Hepatocyte (in vitro differentiated cells): ENCODE measurements around the gene LSG1. TPM values are rescaled to one million over a fixed set of nuclear protein-coding genes. Genes with fewer than 3 reads are reported as not detected.

Source experiments
- DNase-seq: peaks from one replicate; pipeline ENCODE4 v3.0.0-alpha.2; 2016; ENCODE audit warnings: low spot score
- H2AFZ ChIP-seq: fragments of 200-600 bp; sonication (generic); 2 replicates; pipeline ENCODE4 v1.6.0; 2016; ENCODE audit warnings: antibody characterized with exemption, mild to moderate bottlenecking
- H3K27ac ChIP-seq: fragments of 200-600 bp; sonication (generic); 2 replicates; pipeline ENCODE4 v1.5.1; 2016; ENCODE audit warnings: mild to moderate bottlenecking
- H3K27me3 ChIP-seq: fragments of 200-600 bp; sonication (generic); 2 replicates; pipeline ENCODE4 v1.6.1; 2016
- H3K36me3 ChIP-seq: fragments of 200-600 bp; sonication (generic); replicated peaks from 2 replicates; pipeline ENCODE4 v1.5.1; 2016; ENCODE audit warnings: low read depth; ENCODE audit not compliant: insufficient read depth
- H3K4me1 ChIP-seq: fragments of 200-600 bp; sonication (generic); 2 replicates; pipeline ENCODE4 v1.5.1; 2016; ENCODE audit warnings: mild to moderate bottlenecking, moderate library complexity; ENCODE audit not compliant: insufficient read depth
- H3K4me2 ChIP-seq: fragments of 200-600 bp; sonication (generic); 2 replicates; pipeline ENCODE4 v1.6.0; 2016
- H3K4me3 ChIP-seq: fragments of 200-600 bp; sonication (generic); 2 replicates; pipeline ENCODE4 v1.5.1; 2016; ENCODE audit warnings: mild to moderate bottlenecking
- H3K79me2 ChIP-seq: fragments of 200-600 bp; sonication (generic); 2 replicates; pipeline ENCODE4 v1.6.0; 2017; ENCODE audit warnings: mild to moderate bottlenecking
- H3K9me2 ChIP-seq: fragments of 200-600 bp; sonication (generic); replicated peaks from 2 replicates; pipeline ENCODE4 v1.6.0; 2017; ENCODE audit warnings: mild to moderate bottlenecking; ENCODE audit not compliant: insufficient read depth
- H3K9me3 ChIP-seq: fragments of 200-600 bp; sonication (generic); 2 replicates; pipeline ENCODE4 v1.5.1; 2016; ENCODE audit warnings: low read depth, mild to moderate bottlenecking
- H4K20me1 ChIP-seq: fragments of 200-600 bp; sonication (generic); 2 replicates; pipeline ENCODE4 v1.6.0; 2016; ENCODE audit warnings: mild to moderate bottlenecking; ENCODE audit not compliant: insufficient read depth, poor library complexity, severe bottlenecking
- EZH2 ChIP-seq: fragments of 200-600 bp; sonication (generic); IDR thresholded peaks from 2 replicates; pipeline ENCODE4 v1.6.1; 2016; ENCODE audit warnings: antibody characterized with exemption, mild to moderate bottlenecking, borderline replicate concordance
- EZH2phosphoT487 ChIP-seq: fragments of 200-600 bp; sonication (generic); IDR thresholded peaks from one replicate; pipeline ENCODE4 v1.6.1; 2018; ENCODE audit warnings: antibody characterized with exemption, mild to moderate bottlenecking, low read depth, moderate library complexity; ENCODE audit not compliant: unreplicated experiment, severe bottlenecking
- WGBS: methylation state at CpG from one replicate; pipeline ENCODE4 v1.1.6; 2016; ENCODE audit warnings: low lambda C conversion rate; ENCODE audit errors: missing lambda C conversion rate; 5-methylcytosine and 5-hydroxymethylcytosine counted together
- polyA plus RNA-seq: library from polyadenylated mRNA; unstranded; fragments of >200 nt; fragmentation: Nextera tagmentation; extraction: Ambion mirVana; gene quantifications from 2 replicates; pipeline ENCODE4 v1.2.1, GENCODE V29; 2016
- total RNA-seq: library from RNA; depleted of rRNA; stranded (reverse); fragments of >200 nt; gene quantifications from 2 replicates; pipeline ENCODE4 v1.2.3, GENCODE V29; 2014
- TF ChIP-seq, protein P1 (sequence below): fragments of 200-600 bp; sonication (generic); IDR thresholded peaks from 2 replicates; pipeline ENCODE4 v1.5.1; 2016; ENCODE audit warnings: antibody characterized with exemption, mild to moderate bottlenecking; ENCODE audit not compliant: poor library complexity

Gene LSG1
- total and polyA plus RNA-seq, 2 experiments from 2014 or later = 27.0 to 29.5 TPM

DNA sequence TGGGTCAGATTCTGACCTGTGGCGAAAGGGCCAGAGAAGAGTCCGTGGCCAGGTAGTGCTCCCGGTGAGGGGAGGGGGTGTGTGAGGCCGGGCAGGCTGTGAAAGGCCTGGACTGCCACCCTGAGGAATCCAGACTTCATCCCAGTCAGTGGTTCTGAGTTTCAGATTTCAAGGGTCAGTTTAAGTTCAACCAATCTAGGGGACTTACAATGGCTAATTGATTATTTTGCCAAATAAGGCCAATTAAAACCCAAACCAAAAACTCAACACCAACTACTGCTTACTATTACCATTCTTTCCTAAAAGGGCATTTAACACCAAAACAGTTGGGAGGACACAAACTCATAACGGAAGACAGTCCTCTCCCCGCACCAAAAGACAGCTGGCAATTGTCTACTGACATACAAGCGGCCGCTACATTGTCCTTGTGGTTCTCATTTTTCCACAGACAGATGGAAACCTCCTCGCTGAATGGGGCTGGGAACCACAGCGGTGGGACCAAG, 69.3 kb downstream of the LSG1 start:
- WGBS = 74% methylated on average over 10 of the region's 10 CpGs
- no peak overlapping the region for H3K4me2 ChIP-seq
- TF ChIP-seq EZH2phosphoT487 = no peak
- TF ChIP-seq, protein P1, sequence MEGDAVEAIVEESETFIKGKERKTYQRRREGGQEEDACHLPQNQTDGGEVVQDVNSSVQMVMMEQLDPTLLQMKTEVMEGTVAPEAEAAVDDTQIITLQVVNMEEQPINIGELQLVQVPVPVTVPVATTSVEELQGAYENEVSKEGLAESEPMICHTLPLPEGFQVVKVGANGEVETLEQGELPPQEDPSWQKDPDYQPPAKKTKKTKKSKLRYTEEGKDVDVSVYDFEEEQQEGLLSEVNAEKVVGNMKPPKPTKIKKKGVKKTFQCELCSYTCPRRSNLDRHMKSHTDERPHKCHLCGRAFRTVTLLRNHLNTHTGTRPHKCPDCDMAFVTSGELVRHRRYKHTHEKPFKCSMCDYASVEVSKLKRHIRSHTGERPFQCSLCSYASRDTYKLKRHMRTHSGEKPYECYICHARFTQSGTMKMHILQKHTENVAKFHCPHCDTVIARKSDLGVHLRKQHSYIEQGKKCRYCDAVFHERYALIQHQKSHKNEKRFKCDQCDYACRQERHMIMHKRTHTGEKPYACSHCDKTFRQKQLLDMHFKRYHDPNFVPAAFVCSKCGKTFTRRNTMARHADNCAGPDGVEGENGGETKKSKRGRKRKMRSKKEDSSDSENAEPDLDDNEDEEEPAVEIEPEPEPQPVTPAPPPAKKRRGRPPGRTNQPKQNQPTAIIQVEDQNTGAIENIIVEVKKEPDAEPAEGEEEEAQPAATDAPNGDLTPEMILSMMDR = no peak
- no peak for TF ChIP-seq EZH2

DNA sequence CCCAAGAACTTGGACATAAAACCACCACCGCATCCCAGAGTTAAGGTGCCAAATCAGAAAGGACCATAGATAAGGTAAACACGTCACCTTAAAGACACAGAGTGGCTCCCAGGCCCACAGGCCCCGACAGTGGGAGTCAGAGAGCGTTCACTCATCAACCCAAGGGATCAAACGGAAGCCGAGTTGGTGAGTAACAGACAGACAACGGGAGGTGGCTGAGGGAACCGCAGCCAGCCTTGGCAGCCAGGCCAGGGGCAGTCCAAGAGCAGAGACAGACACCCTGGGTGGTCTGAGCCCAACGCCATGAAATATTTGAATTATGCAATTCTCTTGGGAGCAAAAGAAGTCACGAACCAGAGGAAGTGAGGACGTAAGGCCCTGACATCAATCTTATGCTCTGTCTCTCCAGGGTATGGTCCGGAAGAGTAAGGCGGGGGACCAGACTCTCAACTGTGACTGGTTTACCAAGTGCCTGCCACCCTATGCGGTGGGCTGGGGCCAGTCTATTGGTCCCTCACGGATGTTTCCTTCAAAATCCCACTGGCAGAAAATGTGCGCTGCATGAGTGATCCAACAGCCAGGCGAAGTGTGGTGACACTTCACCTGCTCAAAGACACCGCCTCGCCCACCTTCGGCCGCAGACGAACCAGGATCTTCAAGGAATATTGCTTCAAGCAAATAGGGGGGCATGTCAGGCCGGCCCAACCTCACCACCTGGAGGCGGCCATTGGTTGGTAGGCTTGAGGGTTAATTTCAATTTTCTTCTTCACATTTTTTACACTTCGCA, 73.0 kb downstream of the LSG1 start:
- Histone ChIP-seq H3K9me3 (no peaks in the 10 kb centered on the region), H3K36me3 (no peaks in the 10 kb centered on the region), H3K4me2 (no peak overlapping the region), H2AFZ (no peak overlapping the region), H3K27me3 (no peaks in the 10 kb centered on the region), H3K4me1 (peaks cover under 1% of the 10 kb centered on the region), H3K79me2 (no peaks in the 10 kb centered on the region), H4K20me1 (no peaks in the 10 kb centered on the region), H3K27ac (no peak overlapping the region), H3K4me3 (no peak overlapping the region), H3K9me2 (no peaks in the 10 kb centered on the region)
- WGBS = 84% methylated on average over 25 of the region's 25 CpGs
- no peak for TF ChIP-seq EZH2
- TF ChIP-seq, protein P1 = no peak
- no peak for TF ChIP-seq EZH2phosphoT487
- DNase-seq = no peak

More for the DNA sequence above, 69.3 kb downstream of the LSG1 start:
- H3K9me3 ChIP-seq = no peaks in the 10 kb centered on the region
- H3K4me3 ChIP-seq = no peak overlapping the region
- no peak for DNase-seq
- no peaks in the 10 kb centered on the region for H3K79me2 ChIP-seq
- no peak overlapping the region for H3K27ac ChIP-seq
- H3K27me3 ChIP-seq = no peaks in the 10 kb centered on the region
- H2AFZ ChIP-seq = no peak overlapping the region
- no peaks in the 10 kb centered on the region for H3K9me2 ChIP-seq
- H4K20me1 ChIP-seq = no peaks in the 10 kb centered on the region
- no peaks in the 10 kb centered on the region for H3K4me1 ChIP-seq
- H3K36me3 ChIP-seq = no peaks in the 10 kb centered on the region

DNA sequence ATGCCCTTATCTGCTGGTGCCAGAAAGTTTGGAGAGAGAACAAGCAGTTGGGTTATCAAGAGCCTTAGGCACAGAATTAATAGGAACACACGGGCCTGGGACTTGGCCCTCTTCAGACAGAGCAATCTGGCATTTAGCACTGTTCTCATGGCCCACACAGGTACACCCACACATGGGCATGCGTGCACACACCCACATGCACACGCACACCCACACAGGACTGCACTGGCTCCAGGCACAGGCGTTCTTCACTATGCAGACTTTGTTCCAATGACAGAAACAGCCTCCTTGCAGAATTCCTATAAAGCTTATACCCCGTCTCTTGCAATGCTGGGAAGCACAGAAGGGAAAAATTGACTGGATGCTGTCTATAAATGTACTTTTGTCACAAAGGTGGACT, 75.1 kb downstream of the LSG1 start:
- Histone ChIP-seq H3K4me2 (no peak overlapping the region), H4K20me1 (no peaks in the 10 kb centered on the region), H3K4me3 (no peak overlapping the region), H3K79me2 (no peaks in the 10 kb centered on the region), H3K9me3 (no peaks in the 10 kb centered on the region), H3K4me1 (peaks cover 5% of the 10 kb centered on the region), H3K36me3 (no peaks in the 10 kb centered on the region), H3K27ac (no peak overlapping the region), H3K27me3 (no peaks in the 10 kb centered on the region), H3K9me2 (no peaks in the 10 kb centered on the region), H2AFZ (no peak overlapping the region)
- peak; percentile 2 for DNase-seq
- 82% methylated on average over 5 of the region's 5 CpGs for WGBS
- TF ChIP-seq EZH2 = no peak
- TF ChIP-seq, protein P1 = no peak
- no peak for TF ChIP-seq EZH2phosphoT487
